Mesenchymal stem cell (in vitro differentiated cells and primary cell): ENCODE results near the gene WNT5B.

Experiments
- DNase-seq: peaks from one replicate; pipeline ENCODE4 v3.0.0-alpha.2; 2013
- H2AFZ ChIP-seq: one replicate; pipeline ENCODE4 v1.6.1; 2013; ENCODE audit warnings: low read depth, mild to moderate bottlenecking, control low read depth, inconsistent platforms, low read length, moderate library complexity
- H2AK5ac ChIP-seq: 2 replicates; pipeline ENCODE4 v1.6.1; 2013; ENCODE audit warnings: low read length, moderate library complexity, mild to moderate bottlenecking, inconsistent platforms; ENCODE audit not compliant: severe bottlenecking
- H2BK120ac ChIP-seq: one replicate; pipeline ENCODE4 v1.6.1; 2013; ENCODE audit warnings: low read depth, mild to moderate bottlenecking, inconsistent platforms, low read length, moderate library complexity
- H2BK12ac ChIP-seq, 2 experiments: one replicate each; pipeline ENCODE4 v1.6.1; 2013; ENCODE audit warnings: inconsistent platforms in 2 of 2, low read length in 2 of 2, mild to moderate bottlenecking in 2 of 2, moderate library complexity in 2 of 2, control low read depth in 1 of 2
- H2BK15ac ChIP-seq: one replicate; pipeline ENCODE4 v1.6.1; 2013; ENCODE audit warnings: mild to moderate bottlenecking, low read depth, inconsistent platforms; ENCODE audit not compliant: poor library complexity, severe bottlenecking
- H2BK5ac ChIP-seq: 2 replicates; pipeline ENCODE4 v1.6.1; 2013; ENCODE audit warnings: low read depth, mild to moderate bottlenecking, low read length, control low read depth, inconsistent platforms; ENCODE audit not compliant: poor library complexity, severe bottlenecking
- H3K14ac ChIP-seq, 2 experiments: one replicate each; pipeline ENCODE4 v1.6.1; 2013; ENCODE audit warnings: inconsistent platforms in 2 of 2, low read length in 2 of 2, control low read depth in 1 of 2, mild to moderate bottlenecking in 1 of 2, moderate library complexity in 1 of 2
- H3K18ac ChIP-seq, 2 experiments: one replicate each; pipeline ENCODE4 v1.6.1; 2013; ENCODE audit warnings: inconsistent platforms in 2 of 2, low read length in 2 of 2, control low read depth in 1 of 2, low read depth in 1 of 2, mild to moderate bottlenecking in 1 of 2
- H3K23ac ChIP-seq, 2 experiments: one replicate each; pipeline ENCODE4 v1.6.1; 2013; ENCODE audit warnings: inconsistent platforms in 2 of 2, low read length in 2 of 2, mild to moderate bottlenecking in 2 of 2, moderate library complexity in 2 of 2, control low read depth in 1 of 2
- H3K27ac ChIP-seq: 2 replicates; pipeline ENCODE4 v1.5.1; 2013; ENCODE audit warnings: mild to moderate bottlenecking, moderate library complexity, low read length, control low read depth, inconsistent platforms; ENCODE audit not compliant: poor library complexity, severe bottlenecking
- H3K27me3 ChIP-seq, 2 experiments: 2 replicates each; pipeline versions ENCODE4 v1.6.1 to v1.7.0; 2013; ENCODE audit warnings: low read length in 2 of 2, mild to moderate bottlenecking in 2 of 2, moderate library complexity in 2 of 2, control low read depth in 1 of 2, inconsistent platforms in 1 of 2; ENCODE audit not compliant: control insufficient read depth in 1 of 2, insufficient read depth in 1 of 2
- H3K36me3 ChIP-seq, 2 experiments: 2 replicates each; pipeline versions ENCODE4 v1.6.1 to v1.7.0; 2013; ENCODE audit warnings: low read length in 2 of 2, control low read depth in 1 of 2, inconsistent platforms in 1 of 2, low read depth in 1 of 2, mild to moderate bottlenecking in 1 of 2; ENCODE audit not compliant: insufficient read depth in 2 of 2, control insufficient read depth in 1 of 2
- H3K4ac ChIP-seq, 2 experiments: one replicate each; pipeline ENCODE4 v1.6.1; 2013; ENCODE audit warnings: inconsistent platforms in 2 of 2, low read length in 2 of 2, mild to moderate bottlenecking in 2 of 2, moderate library complexity in 2 of 2, control low read depth in 1 of 2, low read depth in 1 of 2
- H3K4me1 ChIP-seq: 2 replicates; pipeline ENCODE4 v1.6.1; 2013; ENCODE audit warnings: low read depth, low read length, control low read depth; ENCODE audit not compliant: control insufficient read depth, insufficient read depth
- H3K4me2 ChIP-seq: 2 replicates; pipeline ENCODE4 v1.6.1; 2013; ENCODE audit warnings: low read length, mild to moderate bottlenecking, inconsistent platforms; ENCODE audit not compliant: poor library complexity, severe bottlenecking
- H3K4me3 ChIP-seq, 2 experiments: 2 replicates each; pipeline versions ENCODE4 v1.5.1 to v1.7.0; 2013; ENCODE audit warnings: low read length in 2 of 2, mild to moderate bottlenecking in 2 of 2, control low read depth in 1 of 2, low read depth in 1 of 2; ENCODE audit not compliant: insufficient read depth in 1 of 2
- H3K79me1 ChIP-seq: replicated peaks from 2 replicates; pipeline ENCODE4 v1.6.1; 2013; ENCODE audit warnings: mild to moderate bottlenecking, control low read depth, low read length, inconsistent platforms; ENCODE audit not compliant: poor library complexity, severe bottlenecking
- H3K9ac ChIP-seq: 2 replicates; pipeline ENCODE4 v1.7.0; 2013; ENCODE audit warnings: mild to moderate bottlenecking, low read length, moderate library complexity
- H3K9me3 ChIP-seq: 2 replicates; pipeline ENCODE4 v1.7.0; 2013; ENCODE audit warnings: mild to moderate bottlenecking, low read length; ENCODE audit not compliant: control insufficient read depth
- H4K8ac ChIP-seq: one replicate; pipeline ENCODE4 v1.6.1; 2013; ENCODE audit warnings: inconsistent platforms, mild to moderate bottlenecking, low read length, moderate library complexity
- H4K91ac ChIP-seq: one replicate; pipeline ENCODE4 v1.6.1; 2013; ENCODE audit warnings: mild to moderate bottlenecking, low read length, inconsistent platforms
- WGBS: methylation state at CpG from one replicate; pipeline ENCODE4 v1.1.7; 2013; ENCODE audit warnings: mixed read lengths; 5-methylcytosine and 5-hydroxymethylcytosine counted together

WNT5B gene

DNA sequence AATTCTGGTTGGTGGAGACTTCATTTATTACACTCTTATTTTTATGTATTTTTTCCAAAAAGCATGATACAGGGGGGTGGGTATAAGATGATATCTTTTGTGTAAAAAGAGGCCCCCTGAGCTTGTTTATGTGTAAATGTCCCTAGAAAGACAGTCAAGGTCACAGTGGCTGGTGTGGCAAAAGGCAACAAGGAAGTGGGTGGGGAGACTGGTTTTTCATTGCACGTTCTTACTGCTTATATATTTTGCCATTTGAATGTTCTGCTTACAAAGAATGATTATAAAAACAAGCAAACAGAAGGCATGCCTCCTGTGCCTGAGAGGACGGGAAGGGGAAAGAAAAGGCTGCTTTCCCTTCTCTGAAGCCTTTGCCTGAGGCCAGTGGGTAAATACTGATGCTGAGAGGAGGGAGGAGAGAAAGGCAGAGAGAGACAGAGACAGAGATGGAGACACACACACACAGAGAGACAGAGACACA, 37.7 kb downstream of the WNT5B start:
- peaks cover 10% of the 10 kb centered on the region for H3K4me1 ChIP-seq

DNA sequence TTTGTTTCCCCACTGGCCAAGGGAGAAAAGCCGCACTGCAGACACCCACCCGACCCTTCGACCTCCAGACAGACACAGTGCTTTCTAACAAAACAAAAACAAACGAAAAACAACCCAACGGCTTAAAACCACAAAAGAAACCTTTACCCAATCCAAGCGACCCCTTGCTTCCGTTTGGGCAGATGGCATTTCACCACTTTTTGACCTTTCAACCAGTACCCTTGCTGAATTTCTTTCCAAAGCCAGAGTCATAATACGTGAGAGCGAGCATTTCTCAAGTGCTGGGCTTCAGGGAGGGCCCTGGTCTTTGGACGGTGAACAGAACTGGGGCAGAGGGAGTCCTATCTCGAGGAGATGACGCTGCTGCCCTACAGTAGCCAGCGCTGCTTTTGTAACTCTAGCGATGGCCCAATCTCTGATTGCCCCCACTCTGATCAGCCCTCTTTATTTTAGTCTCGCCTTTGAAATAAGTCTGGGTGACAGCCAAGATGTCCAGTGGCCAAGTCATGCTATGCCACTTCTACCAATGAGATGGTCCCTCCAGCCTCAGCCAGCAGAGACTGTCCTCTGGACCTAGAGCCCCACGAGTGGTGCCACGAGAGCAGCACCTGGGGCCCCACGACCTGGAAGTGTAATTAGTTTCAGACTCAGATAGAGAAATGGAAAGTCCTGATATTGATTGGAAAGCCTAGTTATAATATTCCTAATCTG, 40.0 kb downstream of the WNT5B start:
- H3K27me3 ChIP-seq, result no peaks in the 10 kb centered on the region
- peak; percentile 83 for DNase-seq
- H3K9ac ChIP-seq, result no peak overlapping the region
- H2AFZ ChIP-seq, result no peak overlapping the region
- no peak overlapping the region for H2BK12ac ChIP-seq
- no peaks in the 10 kb centered on the region for H3K79me1 ChIP-seq
- no peak overlapping the region for H3K18ac ChIP-seq
- no peak overlapping the region for H3K4ac ChIP-seq
- no peak overlapping the region for H3K27ac ChIP-seq
- H2BK15ac ChIP-seq, result no peak overlapping the region
- H2BK5ac ChIP-seq, result no peak overlapping the region
- H3K4me1 ChIP-seq, result peaks cover 6% of the 10 kb centered on the region
- H3K23ac ChIP-seq, result no peak overlapping the region
- no peak overlapping the region for H4K91ac ChIP-seq
- no peak overlapping the region for H3K4me3 ChIP-seq
- H2AK5ac ChIP-seq, result no peak overlapping the region
- WGBS, result 51% methylated on average over 18 of the region's 18 CpGs
- H3K36me3 ChIP-seq, result no peaks in the 10 kb centered on the region
- H3K4me2 ChIP-seq, result no peak overlapping the region
- no peak overlapping the region for H3K14ac ChIP-seq
- no peak overlapping the region for H2BK120ac ChIP-seq
- H3K9me3 ChIP-seq, result no peaks in the 10 kb centered on the region
- H4K8ac ChIP-seq, result no peak overlapping the region

More for the DNA sequence above, 37.7 kb downstream of the WNT5B start:
- H2BK15ac ChIP-seq, result peak overlapping the region; percentile 44
- peak overlapping the region in 1 of 2 experiments; percentile 34 for H2BK12ac ChIP-seq
- H2AK5ac ChIP-seq, result no peak overlapping the region
- H3K4ac ChIP-seq, result no peak overlapping the region
- no peaks in the 10 kb centered on the region for H3K79me1 ChIP-seq
- H4K91ac ChIP-seq, result no peak overlapping the region
- H4K8ac ChIP-seq, result no peak overlapping the region
- no peak overlapping the region for H3K23ac ChIP-seq
- H3K9ac ChIP-seq, result no peak overlapping the region
- H3K27me3 ChIP-seq, result no peaks in the 10 kb centered on the region
- H3K36me3 ChIP-seq, result no peaks in the 10 kb centered on the region
- H3K9me3 ChIP-seq, result no peaks in the 10 kb centered on the region
- H2BK120ac ChIP-seq, result no peak overlapping the region
- DNase-seq, result no peak
- H3K18ac ChIP-seq, result peak overlapping the region in 1 of 2 experiments; percentile 61
- H3K27ac ChIP-seq, result no peak overlapping the region
- whole genome bisulfite sequencing, result 51% methylated on average over 1 of the region's 2 CpGs
- H2AFZ ChIP-seq, result peak overlapping the region; percentile 10
- H3K4me2 ChIP-seq, result no peak overlapping the region
- H2BK5ac ChIP-seq, result no peak overlapping the region
- no peak overlapping the region for H3K4me3 ChIP-seq
- H3K14ac ChIP-seq, result no peak overlapping the region

DNA sequence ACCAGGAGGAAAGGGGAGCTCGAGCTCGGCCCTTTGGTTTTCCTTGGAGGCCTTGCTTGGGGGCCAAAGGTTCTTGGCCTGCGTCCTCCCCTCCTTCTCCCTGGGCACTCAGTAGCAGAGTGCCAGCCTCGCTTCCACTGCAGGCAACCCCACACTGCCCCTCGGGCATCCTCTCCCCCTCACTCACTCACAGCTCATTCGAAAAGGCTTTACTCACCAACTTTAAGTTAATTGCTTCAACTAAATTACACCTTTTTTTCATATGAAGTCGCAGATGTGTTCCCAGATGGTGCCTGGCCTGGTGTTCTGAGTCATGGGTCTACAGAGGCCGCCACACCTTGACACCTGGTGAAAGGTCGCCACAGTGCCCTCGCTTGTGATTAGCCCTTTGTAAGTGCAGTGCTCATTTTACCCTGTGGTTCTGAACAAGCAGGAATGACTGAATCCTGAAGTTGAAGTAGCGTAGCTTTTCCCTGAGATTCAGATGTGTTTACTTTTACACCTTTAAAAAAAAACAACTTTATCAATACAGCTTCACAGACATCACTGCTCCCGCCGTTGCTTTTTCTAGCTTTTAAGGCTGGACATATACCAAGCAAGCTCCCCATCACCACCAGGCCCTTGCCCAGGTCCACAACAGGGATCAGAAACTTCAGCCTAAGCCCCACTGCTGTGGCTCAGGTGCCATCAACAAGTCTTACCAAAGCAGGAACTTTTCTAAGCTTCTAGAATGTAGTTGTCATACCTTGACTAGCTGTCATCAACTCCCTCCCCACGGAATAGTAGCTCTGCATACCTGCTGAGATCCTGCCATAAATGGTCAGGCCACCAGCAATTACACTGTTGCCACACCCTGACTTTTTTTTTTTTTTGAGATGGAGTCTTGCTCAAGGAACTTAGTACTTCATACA, 41.6 kb downstream of the WNT5B start:
- Histone ChIP-seq H3K4ac (no peak overlapping the region), H2BK5ac (no peak overlapping the region), H3K14ac (no peak overlapping the region), H2BK120ac (no peak overlapping the region), H4K91ac (no peak overlapping the region), H3K27me3 (no peaks in the 10 kb centered on the region), H3K18ac (no peak overlapping the region), H3K4me1 (peaks cover 6% of the 10 kb centered on the region), H3K9me3 (peaks cover 2% of the 10 kb centered on the region), H3K9ac (no peak overlapping the region), H3K4me3 (no peak overlapping the region), H2AK5ac (no peak overlapping the region), H3K27ac (no peak overlapping the region), H2BK12ac (no peak overlapping the region), H2AFZ (no peak overlapping the region), H3K4me2 (no peak overlapping the region), H3K36me3 (no peaks in the 10 kb centered on the region), H3K79me1 (no peaks in the 10 kb centered on the region), H2BK15ac (no peak overlapping the region), H4K8ac (no peak overlapping the region), H3K23ac (peak overlapping the region in 1 of 2 experiments; percentile 63)
- 92% methylated on average over 14 of the region's 14 CpGs for WGBS
- DNase-seq, result no peak

DNA sequence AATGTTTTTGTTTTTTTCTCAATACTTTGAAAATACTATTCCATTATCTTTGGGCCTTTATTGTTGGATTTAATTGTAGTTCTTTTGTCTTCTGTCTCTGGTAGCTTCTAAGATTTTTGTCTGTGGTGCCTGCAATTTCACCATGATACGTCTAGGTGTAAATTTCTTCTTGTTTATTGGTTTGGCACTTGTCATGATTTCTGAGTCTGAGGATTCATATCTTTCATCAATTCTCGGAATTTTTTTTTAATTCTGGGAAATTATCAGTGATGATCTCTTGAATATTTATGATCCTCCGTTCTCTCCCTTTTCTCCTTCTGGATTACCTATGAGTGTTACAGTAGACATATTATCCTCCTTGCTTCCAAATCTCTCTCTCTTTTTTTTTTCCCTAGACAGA, 47.0 kb downstream of the WNT5B start:
- Histone ChIP-seq H3K4ac (no peak overlapping the region), H3K23ac (no peak overlapping the region), H2AK5ac (no peak overlapping the region), H2BK15ac (no peak overlapping the region), H3K4me3 (no peak overlapping the region), H3K4me2 (no peak overlapping the region), H3K14ac (no peak overlapping the region), H2BK12ac (no peak overlapping the region), H3K36me3 (no peaks in the 10 kb centered on the region), H4K8ac (no peak overlapping the region), H3K9ac (no peak overlapping the region), H4K91ac (no peak overlapping the region), H3K27me3 (no peaks in the 10 kb centered on the region), H3K4me1 (no peaks in the 10 kb centered on the region), H3K9me3 (peaks cover 17% of the 10 kb centered on the region), H2AFZ (no peak overlapping the region), H2BK120ac (no peak overlapping the region), H2BK5ac (no peak overlapping the region), H3K79me1 (no peaks in the 10 kb centered on the region), H3K27ac (no peak overlapping the region), H3K18ac (no peak overlapping the region)
- WGBS, result 87% methylated on average over 2 of the region's 3 CpGs
- no peak for DNase-seq
